Right lobe of liver (tissue), 6 donors: ENCODE data around the gene ATG10. TPM values are rescaled to one million over a fixed set of nuclear protein-coding genes. Genes with fewer than 3 reads are reported as not detected.
A peak's percentile ranks its signal among the peaks of the same experiment; 100 is the strongest.
"Not testable (repeated sequence)": the region's sequence is repeated elsewhere in the genome, so short reads cannot be mapped to it uniquely, and the experiment has no call there.

Experiments used
- ATAC-seq, 4 donors: fragments of 200-7000 bp; cut with Tn5 transposase; one replicate each; pipeline ENCODE4 v1.9.1; 2020; ENCODE audit warnings: mild to moderate bottlenecking in 4 of 4, moderate library complexity in 4 of 4
- DNase-seq, 3 donors: peaks; one replicate each; pipeline ENCODE4 v3.0.0-alpha.2; 2020
- H3K27ac ChIP-seq, 3 donors: fragments of 200-600 bp; one replicate each; pipeline ENCODE4 v1.8.0; 2022
- H3K27me3 ChIP-seq, 2 donors: fragments of 200-600 bp; one replicate each; pipeline ENCODE4 v1.8.0; 2022
- H3K36me3 ChIP-seq, 4 donors: fragments of 200-600 bp; sonication (generic) in 1 of 4; one replicate each; pipeline versions ENCODE4 v1.5.1 to v1.8.0; 2017 to 2022; ENCODE audit warnings: control low read depth in 1 of 4
- H3K4me1 ChIP-seq, 4 donors: fragments of 200-600 bp; sonication (generic) in 1 of 4; one replicate each; pipeline versions ENCODE4 v1.5.1 to v1.8.0; 2017 to 2022; ENCODE audit warnings: control low read depth in 1 of 4
- H3K4me3 ChIP-seq, 3 donors: fragments of 200-600 bp; one replicate each; pipeline ENCODE4 v1.8.0; 2022
- H3K9me3 ChIP-seq, 4 donors: fragments of 200-600 bp; sonication (generic) in 1 of 4; one replicate each; pipeline versions ENCODE4 v1.5.1 to v1.8.0; 2017 to 2022; ENCODE audit warnings: control low read depth in 1 of 4
- POLR2A ChIP-seq: fragments of 450-650 bp; IDR thresholded peaks from one replicate; pipeline ENCODE4 v1.6.1; 2017; ENCODE audit warnings: antibody characterized with exemption, mild to moderate bottlenecking
- WGBS: methylation state at CpG from one replicate; pipeline ENCODE4 v1.1.6; 2018; ENCODE audit warnings: low coverage, low lambda C conversion rate; ENCODE audit not compliant: insufficient coverage; ENCODE audit errors: missing lambda C conversion rate; 5-methylcytosine and 5-hydroxymethylcytosine counted together
- intact Hi-C, 2 donors: fragments of 100-400 bp; cut with DNase I; formaldehyde crosslinking; loops; one replicate each; pipeline versions ENCODE4 v1.11.2 to v1.14.1; 2022
- total RNA-seq, 6 experiments: library from RNA; depleted of rRNA in 2 of 6; stranded (reverse); fragments of >200 nt in 2 of 6; fragmentation: NEBNext Ultra II Directional in 3 of 6; extraction: Animal tissue kit (Norgen Biotek cat#: 25700) in 3 of 6; gene quantifications; one replicate each; pipeline versions ENCODE4 v1.1.0 to v1.2.4, GENCODE V29; 2016 to 2023
- TF ChIP-seq, protein P1 (sequence below), 4 donors: fragments of 200-600 bp in 3 of 4; fragments of 450-650 bp in 1 of 4; IDR thresholded peaks; one replicate each; pipeline versions ENCODE4 v1.5.1 to v1.8.0; 2016 to 2022; ENCODE audit warnings: antibody characterized with exemption in 4 of 4, mild to moderate bottlenecking in 2 of 4
- donor health status: DM: no; HTN: yes; CAD: no.
- donor health status: DM: no; HTN: no; CAD: no.
- donor health status: DM: no; HTN: no; CAD: no.
- donor health status: DM: no; HTN: yes; CAD: no.
- donor health status: DM: no; HTN: yes; CAD: no.

Gene ATG10
- total RNA-seq, 6 experiments from 2014 or later: 2.9 to 8.0 (median 4.4) TPM

DNA sequence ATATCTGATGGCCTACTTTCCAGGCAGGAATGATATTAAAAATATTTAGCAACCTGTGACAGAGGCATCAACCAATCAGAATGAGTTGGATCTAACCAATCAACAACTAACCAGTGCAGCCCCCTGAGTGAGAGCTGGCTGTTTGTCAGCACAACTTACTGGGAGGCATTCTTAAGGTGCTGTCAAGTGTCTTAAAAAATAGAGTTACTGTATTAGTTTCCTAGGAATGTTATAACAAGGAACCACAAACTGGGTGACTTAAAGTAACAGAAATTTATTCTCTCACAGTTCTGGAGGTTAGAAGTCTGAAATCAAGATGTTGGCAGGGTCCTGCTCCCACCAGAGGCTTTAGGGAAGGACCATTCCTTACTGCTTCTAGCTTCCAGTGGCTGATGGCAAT lies 85.2 kb downstream of the ATG10 start:
- intact Hi-C loops: no loop called here

DNA sequence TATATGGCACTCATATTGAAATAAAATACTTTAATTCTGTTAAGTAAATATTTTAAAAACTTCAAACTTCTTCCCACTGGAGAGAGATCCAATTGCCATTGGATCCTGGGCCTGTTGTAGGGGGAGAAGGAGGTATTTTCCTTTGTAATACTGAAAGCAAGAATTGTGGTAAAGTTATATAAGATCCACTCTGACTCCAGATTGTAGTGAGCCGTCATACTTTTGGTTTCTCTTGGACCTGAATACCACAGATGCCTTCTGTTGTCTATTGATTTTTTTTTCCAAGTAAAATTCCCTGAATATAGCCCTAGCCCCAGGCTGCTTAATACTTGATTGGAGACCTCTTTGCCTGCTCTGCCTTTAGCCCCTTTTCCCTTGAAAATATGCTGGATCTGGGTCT lies 86.9 kb downstream of the ATG10 start:
- 24% methylated on average over 1 of the region's 1 CpG for WGBS
- H3K36me3 ChIP-seq: no peaks in the 10 kb centered on the region
- H3K4me3 ChIP-seq: no peak overlapping the region
- TF ChIP-seq, protein P1, sequence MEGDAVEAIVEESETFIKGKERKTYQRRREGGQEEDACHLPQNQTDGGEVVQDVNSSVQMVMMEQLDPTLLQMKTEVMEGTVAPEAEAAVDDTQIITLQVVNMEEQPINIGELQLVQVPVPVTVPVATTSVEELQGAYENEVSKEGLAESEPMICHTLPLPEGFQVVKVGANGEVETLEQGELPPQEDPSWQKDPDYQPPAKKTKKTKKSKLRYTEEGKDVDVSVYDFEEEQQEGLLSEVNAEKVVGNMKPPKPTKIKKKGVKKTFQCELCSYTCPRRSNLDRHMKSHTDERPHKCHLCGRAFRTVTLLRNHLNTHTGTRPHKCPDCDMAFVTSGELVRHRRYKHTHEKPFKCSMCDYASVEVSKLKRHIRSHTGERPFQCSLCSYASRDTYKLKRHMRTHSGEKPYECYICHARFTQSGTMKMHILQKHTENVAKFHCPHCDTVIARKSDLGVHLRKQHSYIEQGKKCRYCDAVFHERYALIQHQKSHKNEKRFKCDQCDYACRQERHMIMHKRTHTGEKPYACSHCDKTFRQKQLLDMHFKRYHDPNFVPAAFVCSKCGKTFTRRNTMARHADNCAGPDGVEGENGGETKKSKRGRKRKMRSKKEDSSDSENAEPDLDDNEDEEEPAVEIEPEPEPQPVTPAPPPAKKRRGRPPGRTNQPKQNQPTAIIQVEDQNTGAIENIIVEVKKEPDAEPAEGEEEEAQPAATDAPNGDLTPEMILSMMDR (IDR thresholded peaks at IDR 0.05): no peak
- TF ChIP-seq POLR2A: no peak
- DNase-seq (no peak), ATAC-seq (peak in 3 of 4 donors; percentile 21 to 56 (median 28))
- H3K27ac ChIP-seq: no peak overlapping the region
- intact Hi-C loops: no loop called here
- H3K27me3 ChIP-seq: no peaks in the 10 kb centered on the region
- no peaks in the 10 kb centered on the region for H3K4me1 ChIP-seq
- H3K9me3 ChIP-seq: no peaks in the 10 kb centered on the region

More for the DNA sequence above, 85.2 kb downstream of the ATG10 start:
- H3K36me3 ChIP-seq: no peaks in the 10 kb centered on the region
- H3K4me3 ChIP-seq: no peak overlapping the region
- no peak overlapping the region for H3K27ac ChIP-seq
- no peaks in the 10 kb centered on the region for H3K27me3 ChIP-seq
- no peak for DNase-seq
- TF ChIP-seq POLR2A: no peak
- TF ChIP-seq, protein P1 (IDR thresholded peaks at IDR 0.05): no peak
- H3K9me3 ChIP-seq: no peaks in the 10 kb centered on the region
- no peaks in the 10 kb centered on the region for H3K4me1 ChIP-seq
- no peak for ATAC-seq

DNA sequence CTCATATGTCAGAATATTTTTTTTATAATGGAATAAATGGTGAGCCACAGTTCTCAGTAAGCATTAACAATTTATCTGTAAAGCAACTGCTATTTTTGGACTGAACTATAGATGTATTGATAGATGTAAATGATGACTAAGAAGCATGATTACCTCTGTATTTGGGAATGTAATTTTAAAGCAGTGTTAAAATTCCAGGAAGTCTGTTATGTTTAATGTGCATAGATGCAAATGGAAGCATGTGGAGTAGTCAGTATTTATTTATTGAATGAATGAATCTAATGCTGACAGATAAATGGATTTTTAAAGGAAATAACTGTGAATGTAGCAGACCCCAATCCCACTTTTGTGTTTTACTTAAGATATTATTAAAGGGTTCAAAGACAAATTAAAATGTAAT lies 95.0 kb downstream of the ATG10 start:
- ATAC-seq: no peak
- no peak overlapping the region for H3K4me3 ChIP-seq
- H3K27ac ChIP-seq: no peak overlapping the region
- no peak for TF ChIP-seq POLR2A
- TF ChIP-seq, protein P1 (IDR thresholded peaks at IDR 0.05): no peak
- H3K9me3 ChIP-seq: no peaks in the 10 kb centered on the region
- no peaks in the 10 kb centered on the region for H3K4me1 ChIP-seq
- intact Hi-C loops: no loop called here
- no peaks in the 10 kb centered on the region for H3K27me3 ChIP-seq
- no peaks in the 10 kb centered on the region for H3K36me3 ChIP-seq
- DNase-seq: no peak

DNA sequence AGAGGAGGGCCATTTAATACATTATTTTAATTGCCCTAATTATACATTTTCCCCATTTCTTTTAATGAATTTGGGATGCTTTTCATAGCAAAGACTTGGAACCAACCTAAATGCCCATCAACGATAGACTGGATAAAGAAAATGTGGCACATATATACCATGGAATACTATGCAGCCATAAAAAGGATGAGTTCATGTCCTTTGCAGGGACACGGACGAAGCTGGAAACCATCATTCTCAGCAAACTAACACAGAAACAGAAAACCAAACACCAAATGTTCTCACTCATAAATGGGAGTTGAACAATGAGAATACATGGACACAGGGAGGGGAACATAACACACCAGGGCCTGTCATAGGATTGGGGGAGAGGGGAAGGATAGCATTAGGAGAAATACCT lies 96.2 kb downstream of the ATG10 start:
- H3K27ac ChIP-seq, DNase-seq, ATAC-seq, H3K9me3 ChIP-seq, H3K27me3 ChIP-seq, intact Hi-C loops, H3K4me3 ChIP-seq, H3K36me3 ChIP-seq, H3K4me1 ChIP-seq: not testable (repeated sequence)
- 96% methylated on average over 3 of the region's 3 CpGs for WGBS

DNA sequence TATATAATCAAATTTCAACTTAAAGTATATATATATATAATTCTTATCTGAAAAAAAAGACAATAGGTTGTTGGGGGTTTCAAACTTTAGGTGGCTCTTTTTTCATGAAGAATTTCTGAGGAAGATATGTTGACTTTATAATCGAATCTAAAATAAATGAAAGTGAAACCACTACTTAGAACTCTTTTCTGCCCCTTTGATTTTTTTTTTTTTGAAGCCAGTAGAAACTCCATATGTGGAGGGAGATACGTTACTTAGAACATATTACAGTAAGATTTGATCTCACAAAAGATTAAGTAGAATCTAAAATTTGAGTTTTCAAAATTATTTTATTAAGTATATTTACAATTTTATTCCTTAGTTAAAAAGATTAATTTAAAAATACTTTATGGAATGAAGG lies 96.9 kb downstream of the ATG10 start:
- DNase-seq (no peak), ATAC-seq (peak in 3 of 4 donors; percentile 58 to 64 (median 61))
- Histone ChIP-seq H3K27me3 (no peaks in the 10 kb centered on the region), H3K36me3 (no peaks in the 10 kb centered on the region), H3K4me1 (no peaks in the 10 kb centered on the region), H3K27ac (peak overlapping the region in 2 of 3 donors; percentile 1 to 5), H3K9me3 (no peaks in the 10 kb centered on the region), H3K4me3 (peak overlapping the region in 2 of 3 donors; percentile 3 to 28)
- intact Hi-C loops: no loop called here
- TF ChIP-seq, protein P1 (IDR thresholded peaks at IDR 0.05): no peak
- no peak for TF ChIP-seq POLR2A
- WGBS: 4% methylated on average over 2 of the region's 2 CpGs
